A375 (cell line): ENCODE data around the gene OR1S2. TPM values are rescaled to one million over a fixed set of nuclear protein-coding genes. Genes with fewer than 3 reads are reported as not detected.

ENCODE experiments used
- total RNA-seq: library from RNA; depleted of rRNA; stranded (reverse); fragments of >200 nt; shearing (Covaris generic); gene quantifications from 2 replicates; pipeline ENCODE4 v1.2.3, GENCODE V29; 2014; rRNA removed

OR1S2 gene, protein sequence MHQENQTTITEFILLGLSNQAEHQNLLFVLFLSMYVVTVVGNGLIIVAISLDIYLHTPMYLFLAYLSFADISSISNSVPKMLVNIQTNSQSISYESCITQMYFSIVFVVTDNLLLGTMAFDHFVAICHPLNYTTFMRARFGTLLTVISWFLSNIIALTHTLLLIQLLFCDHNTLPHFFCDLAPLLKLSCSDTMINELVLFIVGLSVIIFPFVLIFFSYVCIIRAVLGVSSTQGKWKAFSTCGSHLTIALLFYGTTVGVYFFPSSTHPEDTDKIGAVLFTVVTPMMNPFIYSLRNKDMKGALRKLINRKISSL
- total RNA-seq: not detected in 2 replicates

DNA sequence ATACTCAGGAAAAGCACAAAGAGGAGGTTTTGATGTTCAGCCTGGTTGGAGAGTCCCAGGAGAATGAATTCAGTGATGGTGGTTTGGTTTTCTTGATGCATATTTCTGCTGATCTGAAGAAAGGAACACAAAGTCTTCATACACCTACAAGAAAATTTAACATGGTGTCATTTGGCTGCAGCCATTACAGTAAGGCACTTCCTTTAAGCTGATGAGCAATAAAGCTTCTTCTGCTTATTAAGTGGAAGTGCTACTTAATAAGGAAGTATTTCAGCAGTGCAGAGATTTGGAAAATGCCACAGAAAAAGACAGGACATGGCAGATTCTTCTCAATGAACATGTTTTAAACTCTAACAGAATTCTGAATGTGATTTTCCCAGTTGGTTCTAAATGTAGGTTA is at the start of gene OR1S2:
OR1S2 (minus strand) TSS at position 101 of the 400 bp plus-strand sequence; CDS start at position 101, 0 bp downstream.

DNA sequence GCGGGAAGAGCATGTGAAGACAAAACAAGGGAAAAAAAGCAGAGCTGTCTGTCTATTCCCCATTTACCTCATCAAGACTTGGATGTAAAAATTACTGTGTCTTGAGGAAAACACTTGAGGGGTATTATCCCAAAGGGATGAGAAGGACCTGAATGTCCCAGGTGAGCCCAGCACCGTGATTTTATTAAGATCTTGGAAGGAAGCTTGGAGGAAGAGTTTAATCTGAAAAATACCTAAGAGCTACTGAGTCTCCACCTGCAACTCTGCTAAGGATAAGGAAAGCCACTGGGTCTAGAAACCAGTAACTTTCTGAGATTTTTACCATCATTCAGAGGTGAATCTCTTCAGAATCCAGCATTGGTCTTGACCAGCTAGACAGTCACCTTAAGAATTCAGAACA is 8.5 kb upstream of the OR1S2 start, which contains the start of gene OR1S1:
OR1S1 (plus strand) TSS at position 301 of the 400 bp plus-strand sequence.

DNA sequence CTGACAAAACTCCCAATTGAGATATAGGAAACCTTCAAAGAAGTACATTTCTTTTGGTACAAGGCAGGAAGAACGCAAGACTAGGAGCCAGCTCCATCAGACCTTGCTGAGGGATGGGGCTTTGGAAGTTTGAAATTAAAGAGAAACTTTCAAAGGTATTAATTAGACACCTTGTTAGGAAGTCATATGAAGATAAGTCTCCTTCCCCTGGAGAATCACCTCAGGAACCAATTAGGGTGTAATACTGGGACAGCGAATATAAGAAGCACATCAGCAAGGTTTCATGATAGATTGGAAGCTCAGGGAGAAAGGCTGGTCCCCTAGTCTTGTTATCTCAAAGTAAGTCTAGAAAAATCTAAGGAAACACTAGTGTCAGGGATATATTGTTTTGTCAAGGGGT is 15.2 kb downstream of the OR1S2 start, which contains the start of gene OR9Q2:
OR9Q2 (plus strand) TSS at position 301 of the 400 bp plus-strand sequence. CDS start 1,421 bp downstream, outside the sequence.

Other genes with a start within 250 kb of the OR1S2 start
- not detected in 2 replicates for gene OR9Q1, start 180.3 kb downstream of the OR1S2 start, total RNA-seq
- not detected in 2 replicates for gene OR6Q1, start 173.2 kb downstream of the OR1S2 start, total RNA-seq
- gene OR9I1, start 78.6 kb downstream of the OR1S2 start, total RNA-seq: not detected in 2 replicates
- gene OR9Q2, start 15.1 kb downstream of the OR1S2 start, total RNA-seq: not detected in 2 replicates
- not detected in 2 replicates for gene OR1S1, start 8.6 kb upstream of the OR1S2 start, total RNA-seq
- not detected in 2 replicates for gene OR10Q1, start 24.8 kb upstream of the OR1S2 start, total RNA-seq
- not detected in 2 replicates for gene OR10W1, start 64.1 kb upstream of the OR1S2 start, total RNA-seq
- not detected in 2 replicates for gene OR5B17, start 154.9 kb upstream of the OR1S2 start, total RNA-seq
- not detected in 2 replicates for gene OR5B3, start 202.7 kb upstream of the OR1S2 start, total RNA-seq
- not detected in 2 replicates for gene OR5B2, start 224.0 kb upstream of the OR1S2 start, total RNA-seq
- not detected in 2 replicates for gene OR5B12, start 238.1 kb upstream of the OR1S2 start, total RNA-seq